Spleen (tissue), 13 donors: ENCODE measurements around the gene ASNS. TPM values are rescaled to one million over a fixed set of nuclear protein-coding genes. Genes with fewer than 3 reads are reported as not detected.
"Not testable (repeated sequence)": the region's sequence is repeated elsewhere in the genome, so short reads cannot be mapped to it uniquely, and the experiment has no call there.

ENCODE experiments used
- DNase-seq: peaks from one replicate; pipeline ENCODE4 v3.0.0-alpha.2; 2020
- H3K27ac ChIP-seq, 8 donors: fragments of 200-600 bp; sonication (generic) in 7 of 8; 1 replicate in 4 of 8; 2 replicates in 4 of 8; pipeline versions ENCODE4 v1.5.0 to v1.8.0; 2016 to 2021; ENCODE audit warnings: inconsistent platforms in 4 of 8, mild to moderate bottlenecking in 4 of 8, moderate library complexity in 1 of 8
- H3K27me3 ChIP-seq, 7 donors: fragments of 200-600 bp; sonication (generic) in 6 of 7; replicated peaks in 1 of 7; 1 replicate in 4 of 7; 2 replicates in 3 of 7; pipeline versions ENCODE4 v1.5.0 to v1.8.0; 2016 to 2021; ENCODE audit warnings: inconsistent platforms in 3 of 7, mild to moderate bottlenecking in 1 of 7
- H3K36me3 ChIP-seq, 6 donors: fragments of 200-600 bp; sonication (generic) in 5 of 6; 1 replicate in 4 of 6; 2 replicates in 2 of 6; pipeline versions ENCODE4 v1.5.0 to v1.8.0; 2016 to 2021; ENCODE audit warnings: inconsistent platforms in 2 of 6
- H3K4me1 ChIP-seq, 6 donors: fragments of 200-600 bp; sonication (generic) in 5 of 6; 1 replicate in 3 of 6; 2 replicates in 3 of 6; pipeline versions ENCODE4 v1.5.0 to v1.8.0; 2016 to 2021; ENCODE audit warnings: inconsistent platforms in 3 of 6
- H3K4me3 ChIP-seq, 8 donors: fragments of 200-600 bp; sonication (generic) in 7 of 8; 1 replicate in 4 of 8; 2 replicates in 4 of 8; pipeline versions ENCODE4 v1.5.0 to v1.8.0; 2016 to 2021; ENCODE audit warnings: inconsistent platforms in 4 of 8, mild to moderate bottlenecking in 4 of 8, moderate library complexity in 2 of 8
- H3K9me3 ChIP-seq, 8 donors: fragments of 200-600 bp; sonication (generic) in 7 of 8; 1 replicate in 4 of 8; 2 replicates in 4 of 8; pipeline versions ENCODE4 v1.5.0 to v1.8.0; 2016 to 2021; ENCODE audit warnings: inconsistent platforms in 4 of 8
- POLR2A ChIP-seq, 3 donors: fragments of 450-650 bp; IDR thresholded peaks; one replicate each; pipeline ENCODE4 v1.5.1; 2017; ENCODE audit warnings: antibody characterized with exemption in 3 of 3, mild to moderate bottlenecking in 1 of 3
- POLR2AphosphoS5 ChIP-seq, 3 donors: sonication (generic); formaldehyde crosslinking; IDR thresholded peaks; one replicate each; pipeline ENCODE4 v1.5.1; 2017; ENCODE audit warnings: antibody characterized with exemption in 3 of 3
- WGBS, 5 donors: extraction: QIAGEN DNeasy Blood & Tissue Kit in 3 of 5; methylation state at CpG; one replicate each; pipeline versions ENCODE4 v1.1.5 to v1.1.7; 2013 to 2018; 5-methylcytosine and 5-hydroxymethylcytosine counted together
- intact Hi-C: fragments of 100-400 bp; cut with DNase I; formaldehyde crosslinking; loops from one replicate; pipeline ENCODE4 v1.15.0; 2023; ENCODE audit warnings: low total_unique reads
- long read RNA-seq, 2 donors: transcript quantifications; one replicate each; lab custom pipeline, GENCODE V29; 2026
- polyA plus RNA-seq, 3 donors: library from polyadenylated mRNA; stranded (reverse); fragments of 200-250 nt; gene quantifications; one replicate each; pipeline ENCODE4 v1.2.1, GENCODE V29; 2013
- total RNA-seq, 7 donors: library from RNA; depleted of rRNA in 3 of 7; stranded (reverse); fragments of >200 nt in 3 of 7; fragmentation: NEBNext Ultra II Directional in 4 of 7; extraction: Animal tissue kit (Norgen Biotek cat#: 25700) in 4 of 7; gene quantifications; one replicate each; pipeline versions ENCODE4 v1.1.0 to v1.2.1, GENCODE V29; 2016 to 2021
- TF ChIP-seq, protein P1 (sequence below), 11 experiments: fragments of 200-600 bp in 7 of 11; fragments of 450-650 bp in 4 of 11; sonication (generic) in 4 of 11; IDR thresholded peaks in 8 of 11; conservative IDR thresholded peaks in 3 of 11; 1 replicate in 7 of 11; 2 replicates in 4 of 11; pipeline versions ENCODE4 v1.4.0 to v1.8.0; 2016 to 2021; ENCODE audit warnings: antibody characterized with exemption in 11 of 11, inconsistent platforms in 4 of 11, mild to moderate bottlenecking in 1 of 11
- donor health status: healthy with polysubstance abuse.
- donor health status: DM: no; HTN: no; CAD: no; lungs with moderate emphysema.
- donor health status: DM: no; HTN: no; CAD: no.
- donor health status: Bipolar disorder and iron deficiency.
- donor health status: healthy.
- donor health status: DM: no; HTN: no; CAD: no.
- donor health status: DM: yes; HTN: yes; CAD: no.

The ASNS gene, protein sequence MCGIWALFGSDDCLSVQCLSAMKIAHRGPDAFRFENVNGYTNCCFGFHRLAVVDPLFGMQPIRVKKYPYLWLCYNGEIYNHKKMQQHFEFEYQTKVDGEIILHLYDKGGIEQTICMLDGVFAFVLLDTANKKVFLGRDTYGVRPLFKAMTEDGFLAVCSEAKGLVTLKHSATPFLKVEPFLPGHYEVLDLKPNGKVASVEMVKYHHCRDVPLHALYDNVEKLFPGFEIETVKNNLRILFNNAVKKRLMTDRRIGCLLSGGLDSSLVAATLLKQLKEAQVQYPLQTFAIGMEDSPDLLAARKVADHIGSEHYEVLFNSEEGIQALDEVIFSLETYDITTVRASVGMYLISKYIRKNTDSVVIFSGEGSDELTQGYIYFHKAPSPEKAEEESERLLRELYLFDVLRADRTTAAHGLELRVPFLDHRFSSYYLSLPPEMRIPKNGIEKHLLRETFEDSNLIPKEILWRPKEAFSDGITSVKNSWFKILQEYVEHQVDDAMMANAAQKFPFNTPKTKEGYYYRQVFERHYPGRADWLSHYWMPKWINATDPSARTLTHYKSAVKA
- total RNA-seq, result 10 to 100 TPM; 10.9 to 34.1 (median 19.5) TPM
- 10 to 100 TPM; 32.7 to 82.7 (median 38.8) TPM for polyA plus RNA-seq
- long read RNA-seq, donor 1, partial matches to known transcripts, result 0 of 1 reads
- long read RNA-seq, donor 1, other reads (novel, unspliced or antisense), result 0 of 1 reads
- long read RNA-seq, donor 2, partial matches to known transcripts, result 0 of 2 reads
- long read RNA-seq, donor 2, other reads (novel, unspliced or antisense), result 0 of 2 reads

DNA sequence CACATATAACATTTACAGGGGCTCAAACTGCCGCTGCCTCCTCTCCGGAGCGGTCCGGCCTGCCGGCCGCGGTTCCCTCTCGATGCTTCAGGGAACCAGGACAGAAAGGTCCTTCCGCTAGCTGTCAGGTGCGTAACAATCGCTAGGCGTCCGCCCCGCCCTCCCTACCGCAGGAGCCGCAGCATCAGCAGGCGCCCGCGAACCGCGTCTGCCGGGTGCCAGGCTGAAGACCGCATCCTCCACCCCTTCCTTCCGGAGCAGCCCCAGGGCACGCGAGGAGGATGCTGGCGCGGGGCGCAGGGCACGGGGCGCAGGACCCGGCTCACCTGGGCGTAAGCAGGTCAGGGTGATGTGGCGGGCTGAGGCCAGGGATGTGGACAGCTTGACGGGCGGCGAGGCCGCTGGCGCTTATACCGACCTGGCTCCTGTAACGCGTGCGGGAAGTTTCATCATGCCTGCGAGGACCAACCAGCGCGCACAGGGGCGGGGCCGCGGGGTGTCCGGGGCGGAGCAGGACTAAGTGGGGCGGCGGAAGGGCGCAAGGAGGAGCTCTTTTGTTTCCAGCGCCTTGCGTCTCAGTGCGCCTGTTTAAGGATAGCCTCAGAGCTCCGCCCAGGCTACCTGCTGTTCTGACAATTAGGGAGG is at the start of gene ASNS:
Gene ASNS (minus strand): TSS at position 384 of the 645 bp plus-strand sequence. CDS start 3,252 bp downstream, outside the sequence.
- Histone ChIP-seq H3K36me3 (peaks cover 0 to 24% (median 8%) of the 10 kb centered on the region in 6 donors), H3K27ac (peak within 1 kb of the TSS; percentile 48 to 93 (median 84)), H3K27me3 (no peaks in the 10 kb centered on the region), H3K4me3 (peak within 1 kb of the TSS; percentile 43 to 90 (median 68)), H3K9me3 (no peaks in the 10 kb centered on the region), H3K4me1 (peaks cover 0 to 25% (median 15%) of the 10 kb centered on the region in 6 donors)
- peak; percentile 97 for DNase-seq
- intact Hi-C loops, result no loop called here
- TF ChIP-seq, protein P1, sequence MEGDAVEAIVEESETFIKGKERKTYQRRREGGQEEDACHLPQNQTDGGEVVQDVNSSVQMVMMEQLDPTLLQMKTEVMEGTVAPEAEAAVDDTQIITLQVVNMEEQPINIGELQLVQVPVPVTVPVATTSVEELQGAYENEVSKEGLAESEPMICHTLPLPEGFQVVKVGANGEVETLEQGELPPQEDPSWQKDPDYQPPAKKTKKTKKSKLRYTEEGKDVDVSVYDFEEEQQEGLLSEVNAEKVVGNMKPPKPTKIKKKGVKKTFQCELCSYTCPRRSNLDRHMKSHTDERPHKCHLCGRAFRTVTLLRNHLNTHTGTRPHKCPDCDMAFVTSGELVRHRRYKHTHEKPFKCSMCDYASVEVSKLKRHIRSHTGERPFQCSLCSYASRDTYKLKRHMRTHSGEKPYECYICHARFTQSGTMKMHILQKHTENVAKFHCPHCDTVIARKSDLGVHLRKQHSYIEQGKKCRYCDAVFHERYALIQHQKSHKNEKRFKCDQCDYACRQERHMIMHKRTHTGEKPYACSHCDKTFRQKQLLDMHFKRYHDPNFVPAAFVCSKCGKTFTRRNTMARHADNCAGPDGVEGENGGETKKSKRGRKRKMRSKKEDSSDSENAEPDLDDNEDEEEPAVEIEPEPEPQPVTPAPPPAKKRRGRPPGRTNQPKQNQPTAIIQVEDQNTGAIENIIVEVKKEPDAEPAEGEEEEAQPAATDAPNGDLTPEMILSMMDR (IDR thresholded peaks at IDR 0.05 in 8 of 11, conservative IDR thresholded peaks at IDR 0.05 in 3 of 11), result peak in 2 of 11 experiments; percentile 4 to 18
- peak; percentile 88 to 94 (median 92) for TF ChIP-seq POLR2AphosphoS5 (IDR thresholded peaks at IDR 0.05)
- peak in 1 of 3 donors; percentile 36 for TF ChIP-seq POLR2A (IDR thresholded peaks at IDR 0.05)
- WGBS, 5 donors, result 0 to 1% (median 1%) methylated on average over 27 to 58 of the region's 58 CpGs

DNA sequence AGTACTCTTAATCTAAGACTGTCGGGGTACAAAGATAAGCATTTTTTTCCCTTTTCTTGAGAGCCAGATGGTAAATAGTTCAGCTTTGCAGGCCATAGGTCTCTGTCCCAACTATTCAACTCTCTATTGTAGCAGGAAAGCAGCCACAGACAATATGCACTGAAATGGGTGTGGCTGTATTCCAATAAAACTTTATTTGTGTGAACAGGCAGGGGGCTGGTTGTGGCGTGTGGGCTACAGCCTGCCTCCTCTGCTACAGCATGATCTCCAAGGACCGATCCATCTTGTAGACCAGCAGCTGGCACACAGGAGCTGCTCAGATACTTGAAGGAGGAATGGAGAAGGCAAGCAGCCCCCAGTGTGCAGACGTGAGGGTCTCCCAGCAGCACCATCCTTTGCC is 49.0 kb upstream of the ASNS start:
- intact Hi-C loops, H3K4me3 ChIP-seq, H3K27me3 ChIP-seq, H3K27ac ChIP-seq, H3K9me3 ChIP-seq, H3K4me1 ChIP-seq, H3K36me3 ChIP-seq, DNase-seq: not testable (repeated sequence)
- WGBS, 5 donors, result 89 to 97% (median 94%) methylated on average over 3 to 4 of the region's 4 CpGs

DNA sequence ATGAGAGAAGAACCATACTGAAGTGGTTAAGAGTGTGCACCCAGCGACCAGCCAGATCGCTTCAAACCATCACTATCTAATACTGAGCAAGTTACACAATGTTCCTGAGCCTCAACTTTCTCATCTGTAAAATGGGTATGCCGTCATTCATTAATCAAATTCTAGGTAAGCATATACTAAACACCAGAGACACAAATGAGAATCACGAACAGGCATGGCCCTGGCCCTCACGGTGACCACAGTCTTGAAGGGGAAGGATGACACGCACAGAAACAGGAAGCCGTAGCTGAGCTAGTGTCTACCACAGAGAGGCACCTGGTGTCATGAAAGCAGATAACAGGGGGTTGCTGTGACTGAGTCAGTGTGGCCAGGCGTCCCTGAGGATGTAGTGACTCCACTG is 43.1 kb upstream of the ASNS start:
- H3K4me3 ChIP-seq, H3K9me3 ChIP-seq, H3K27me3 ChIP-seq, DNase-seq, H3K27ac ChIP-seq, H3K36me3 ChIP-seq, intact Hi-C loops, H3K4me1 ChIP-seq: not testable (repeated sequence)
- WGBS, 5 donors, result 61 to 78% (median 66%) methylated on average over 7 to 8 of the region's 8 CpGs

DNA sequence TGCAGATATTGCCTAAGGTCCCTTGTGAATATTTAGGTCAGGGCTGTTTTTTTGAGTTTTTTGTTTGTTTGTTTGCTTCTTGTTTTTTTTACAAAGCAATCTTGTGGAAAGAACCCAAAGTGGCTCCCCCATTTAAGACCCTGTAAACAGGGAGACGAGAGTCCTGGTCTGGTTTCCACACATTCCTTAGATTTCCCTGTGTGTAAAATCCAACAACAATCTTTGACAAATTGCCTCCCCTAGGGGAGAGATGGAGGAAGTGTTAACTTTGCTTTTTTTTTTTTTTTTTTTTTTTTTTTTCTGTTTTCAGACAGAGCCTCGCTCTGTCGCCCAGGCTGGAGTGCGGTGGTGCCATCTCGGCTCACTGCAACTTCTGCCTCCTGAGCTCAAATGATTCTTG is 40.1 kb upstream of the ASNS start:
- 82 to 90% (median 83%) methylated on average over 5 of the region's 5 CpGs for WGBS, 5 donors
- H3K4me3 ChIP-seq, H3K36me3 ChIP-seq, DNase-seq, H3K9me3 ChIP-seq, intact Hi-C loops, H3K27ac ChIP-seq, H3K4me1 ChIP-seq, H3K27me3 ChIP-seq: not testable (repeated sequence)

DNA sequence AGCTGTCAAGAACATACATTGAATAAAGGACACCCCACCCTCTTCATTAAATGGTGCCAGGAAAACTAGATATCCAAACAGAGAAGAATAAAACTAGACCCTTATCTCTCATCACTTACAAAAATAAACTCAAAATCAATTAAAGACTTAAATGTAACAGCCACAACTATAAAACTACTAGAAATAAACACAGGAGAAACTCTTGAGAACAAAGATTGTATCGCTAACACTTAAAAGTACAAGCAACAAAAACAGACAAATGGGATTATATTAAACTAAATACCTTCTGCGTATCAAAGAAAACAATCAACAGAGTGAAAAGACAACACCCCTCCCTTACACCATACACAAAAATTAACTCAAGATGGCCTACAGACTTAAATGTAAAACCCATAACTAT is 24.7 kb upstream of the ASNS start:
- WGBS, 5 donors, result 92 to 100% (median 94%) methylated on average over 2 of the region's 2 CpGs
- peaks cover 0 to 32% (median 13%) of the 10 kb centered on the region in 8 donors for H3K9me3 ChIP-seq
- H3K4me1 ChIP-seq, H3K36me3 ChIP-seq, DNase-seq, intact Hi-C loops, H3K27ac ChIP-seq, H3K4me3 ChIP-seq, H3K27me3 ChIP-seq: not testable (repeated sequence)

DNA sequence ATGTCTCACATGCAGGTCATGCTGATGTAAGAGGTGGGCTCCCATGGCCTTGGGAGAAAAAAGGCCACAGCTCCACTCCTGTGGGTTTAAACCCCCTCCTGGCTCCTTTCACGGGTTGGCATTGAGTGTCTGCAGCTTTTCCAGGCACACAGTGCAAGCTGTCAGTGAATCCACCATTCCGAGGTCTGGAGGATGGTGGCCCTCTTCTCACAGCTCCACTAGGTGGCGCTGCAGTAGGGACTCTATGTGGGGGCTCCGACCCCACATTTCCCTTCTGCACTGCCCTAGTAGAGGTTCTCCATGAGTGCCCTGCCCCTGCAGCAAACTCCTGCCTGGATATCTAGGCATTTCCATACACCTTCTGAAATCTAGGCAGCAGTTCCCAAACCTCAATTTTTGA is 19.5 kb upstream of the ASNS start:
- H3K27ac ChIP-seq, H3K4me1 ChIP-seq, intact Hi-C loops, H3K4me3 ChIP-seq, H3K27me3 ChIP-seq, H3K36me3 ChIP-seq, DNase-seq: not testable (repeated sequence)
- peaks cover 0 to 46% (median 31%) of the 10 kb centered on the region in 8 donors for H3K9me3 ChIP-seq
- WGBS, 5 donors, result 66 to 78% (median 70%) methylated on average over 2 to 4 of the region's 4 CpGs

DNA sequence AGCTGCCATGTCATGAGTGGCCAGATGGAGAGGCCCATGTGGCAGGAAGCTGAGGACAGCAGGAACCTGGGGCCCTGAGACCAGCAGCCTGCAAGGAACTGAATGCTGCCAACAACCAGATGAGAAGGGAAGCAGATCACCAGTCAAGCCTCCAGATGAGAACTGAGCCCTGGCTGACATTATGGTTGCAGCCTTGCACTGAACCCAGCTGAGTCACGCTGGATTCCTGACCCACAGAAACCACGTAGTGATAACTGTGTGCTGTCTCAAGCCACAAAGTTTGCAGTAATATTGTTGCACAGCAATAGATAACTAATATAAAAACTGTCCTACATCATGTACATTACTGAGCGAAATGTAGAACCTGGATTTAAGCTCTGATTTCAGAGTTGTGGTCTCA is 7.3 kb upstream of the ASNS start:
- intact Hi-C loops, H3K27ac ChIP-seq, H3K9me3 ChIP-seq, H3K36me3 ChIP-seq, H3K4me1 ChIP-seq, DNase-seq, H3K4me3 ChIP-seq, H3K27me3 ChIP-seq: not testable (repeated sequence)
- WGBS, 5 donors, result 46 to 79% (median 67%) methylated on average over 3 of the region's 3 CpGs

DNA sequence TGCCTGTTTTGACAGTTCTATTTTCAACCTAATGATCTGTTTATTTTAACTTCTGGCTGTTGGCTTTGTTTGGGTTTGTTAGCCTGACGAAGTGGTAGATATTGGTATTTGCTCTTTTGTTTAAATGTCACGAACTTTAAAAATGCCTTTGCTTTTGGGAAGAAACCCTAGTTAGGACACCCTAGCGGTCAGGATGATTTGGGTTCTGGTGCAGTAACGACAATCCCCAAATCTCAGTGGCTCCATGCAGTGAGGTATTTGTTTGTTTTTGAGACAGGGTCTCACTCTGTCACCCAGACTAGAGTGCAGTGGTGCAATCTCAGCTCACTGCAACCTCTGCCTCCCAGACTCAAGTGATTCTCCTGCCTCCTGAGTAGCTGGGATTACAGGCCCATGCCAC is 2.7 kb upstream of the ASNS start:
- intact Hi-C loops, H3K36me3 ChIP-seq, H3K9me3 ChIP-seq, H3K4me3 ChIP-seq, H3K27me3 ChIP-seq, DNase-seq, H3K27ac ChIP-seq: not testable (repeated sequence)
- 86 to 97% (median 89%) methylated on average over 4 of the region's 4 CpGs for WGBS, 5 donors
- H3K4me1 ChIP-seq, result peaks cover 0 to 25% (median 15%) of the 10 kb centered on the region in 6 donors
